ENCODE results near the gene CD151.

Gene CD151

DNA sequence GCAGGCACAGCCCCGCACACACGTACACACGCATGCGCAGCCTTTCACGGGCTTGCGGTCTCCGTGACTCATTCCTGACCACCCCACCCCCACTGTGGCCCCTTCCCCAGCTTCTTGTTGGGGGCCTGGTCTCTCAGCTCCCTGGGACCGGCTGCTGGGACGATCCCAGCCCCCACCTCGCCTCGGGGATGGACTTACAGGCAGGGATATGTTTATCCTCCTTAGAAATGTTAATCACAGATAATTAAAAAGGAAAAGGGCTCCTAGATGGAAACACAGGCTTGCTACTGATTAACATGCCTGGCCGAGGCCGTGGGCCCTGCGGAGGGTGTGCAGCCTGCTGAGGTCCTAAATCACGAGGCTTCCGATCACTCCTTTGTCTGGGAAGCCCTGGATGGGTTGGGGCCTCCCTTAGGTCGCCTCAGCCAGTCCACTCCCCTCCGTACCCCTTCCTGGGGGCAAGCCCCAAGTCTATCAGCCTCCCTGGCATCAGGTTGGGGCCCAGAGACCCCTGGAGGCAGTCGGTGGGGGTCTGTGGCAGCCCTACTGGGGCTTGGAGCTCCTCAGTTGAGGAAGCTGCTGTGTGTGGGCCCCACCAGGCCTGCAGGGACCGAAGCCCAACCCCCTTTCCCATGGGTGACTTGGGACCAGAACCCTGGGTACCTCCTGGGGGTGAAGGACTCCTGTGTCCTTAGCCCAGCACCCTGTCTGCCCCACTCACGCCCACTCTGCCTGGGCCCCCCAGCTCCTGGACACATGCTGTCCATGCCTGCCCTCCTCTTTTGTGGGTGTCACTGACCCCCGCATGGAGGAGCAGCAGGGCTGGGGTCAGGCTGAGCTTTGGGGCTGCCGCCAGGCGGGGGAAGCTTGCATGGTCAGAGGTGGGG is 30.5 kb downstream of the CD151 start:
- peaks cover 62% of the 10 kb centered on the region for H3K4me1 ChIP-seq (ENCODE audit: insufficient read depth, insufficient read length)
- TF ChIP-seq ZNF274 (IDR thresholded peaks at IDR 0.05; ENCODE audit: low read depth, low read length) (no peak), YY1 (IDR thresholded peaks at IDR 0.05; ENCODE audit: insufficient read depth, insufficient read length) (no peak), SUZ12 (IDR thresholded peaks at IDR 0.05; ENCODE audit: extremely low read depth, insufficient read depth, insufficient read length) (no peak)
- H3K27me3 ChIP-seq (ENCODE audit: insufficient read depth, insufficient read length): no peaks in the 10 kb centered on the region
- H3K9ac ChIP-seq (ENCODE audit: insufficient read length, low read depth): peak overlapping the region; percentile 85
- no peaks in the 10 kb centered on the region for H3K9me3 ChIP-seq (ENCODE audit: insufficient read depth, low read length)
- H3K4me3 ChIP-seq (ENCODE audit: insufficient read length, low read depth): peak overlapping the region; percentile 43
- no peak for DNase-seq (ENCODE audit: low read depth, low spot score)
- peaks cover 40% of the 10 kb centered on the region for H3K36me3 ChIP-seq (ENCODE audit: insufficient read depth, insufficient read length, low read length)

GRCh38 chr11:863910-864827 is 31.4 kb downstream of the CD151 start:
- TF ChIP-seq SUZ12 (IDR thresholded peaks at IDR 0.05; ENCODE audit: extremely low read depth, insufficient read depth, insufficient read length) (no peak), ZNF274 (IDR thresholded peaks at IDR 0.05; ENCODE audit: low read depth, low read length) (no peak), YY1 (IDR thresholded peaks at IDR 0.05; ENCODE audit: insufficient read depth, insufficient read length) (no peak)
- H3K9me3 ChIP-seq (ENCODE audit: insufficient read depth, low read length): no peaks in the 10 kb centered on the region
- H3K4me3 ChIP-seq (ENCODE audit: insufficient read length, low read depth): no peak overlapping the region
- peaks cover 60% of the 10 kb centered on the region for H3K4me1 ChIP-seq (ENCODE audit: insufficient read depth, insufficient read length)
- no peaks in the 10 kb centered on the region for H3K27me3 ChIP-seq (ENCODE audit: insufficient read depth, insufficient read length)
- peak overlapping the region; percentile 85 for H3K9ac ChIP-seq (ENCODE audit: insufficient read length, low read depth)
- H3K36me3 ChIP-seq (ENCODE audit: insufficient read depth, insufficient read length, low read length): peaks cover 49% of the 10 kb centered on the region
- no peak for DNase-seq (ENCODE audit: low read depth, low spot score)

- Histone ChIP-seq H3K9me3 (ENCODE audit: insufficient read depth, low read length) (no peaks in the 10 kb centered on the region), H3K36me3 (ENCODE audit: insufficient read depth, insufficient read length, low read length) (peaks cover 54% of the 10 kb centered on the region)
- TF ChIP-seq SUZ12 (IDR thresholded peaks at IDR 0.05; ENCODE audit: extremely low read depth, insufficient read depth, insufficient read length) (no peak), ZNF274 (IDR thresholded peaks at IDR 0.05; ENCODE audit: low read depth, low read length) (no peak), YY1 (IDR thresholded peaks at IDR 0.05; ENCODE audit: insufficient read depth, insufficient read length) (no peak)
Observed at GRCh38 chr11:864898-865297, 32.1 kb downstream of the CD151 start.

GRCh38 chr11:865462-866430 is 33.0 kb downstream of the CD151 start:
- Histone ChIP-seq H3K4me1 (ENCODE audit: insufficient read depth, insufficient read length) (peaks cover 59% of the 10 kb centered on the region), H3K9ac (ENCODE audit: insufficient read length, low read depth) (no peak overlapping the region), H3K9me3 (ENCODE audit: insufficient read depth, low read length) (no peaks in the 10 kb centered on the region), H3K27me3 (ENCODE audit: insufficient read depth, insufficient read length) (no peaks in the 10 kb centered on the region), H3K36me3 (ENCODE audit: insufficient read depth, insufficient read length, low read length) (peaks cover 58% of the 10 kb centered on the region), H3K4me3 (ENCODE audit: insufficient read length, low read depth) (no peak overlapping the region)
- DNase-seq (ENCODE audit: low read depth, low spot score): no peak
- no peak for TF ChIP-seq YY1 (IDR thresholded peaks at IDR 0.05; ENCODE audit: insufficient read depth, insufficient read length)
- TF ChIP-seq ZNF274 (IDR thresholded peaks at IDR 0.05; ENCODE audit: low read depth, low read length): no peak
- TF ChIP-seq SUZ12 (IDR thresholded peaks at IDR 0.05; ENCODE audit: extremely low read depth, insufficient read depth, insufficient read length): no peak

More at GRCh38 chr11:864898-865297, 32.1 kb downstream of the CD151 start:
- no peak for DNase-seq (ENCODE audit: low read depth, low spot score)
- H3K9ac ChIP-seq (ENCODE audit: insufficient read length, low read depth): peak overlapping the region; percentile 9
- no peaks in the 10 kb centered on the region for H3K27me3 ChIP-seq (ENCODE audit: insufficient read depth, insufficient read length)
- peaks cover 61% of the 10 kb centered on the region for H3K4me1 ChIP-seq (ENCODE audit: insufficient read depth, insufficient read length)
- H3K4me3 ChIP-seq (ENCODE audit: insufficient read length, low read depth): no peak overlapping the region

DNA sequence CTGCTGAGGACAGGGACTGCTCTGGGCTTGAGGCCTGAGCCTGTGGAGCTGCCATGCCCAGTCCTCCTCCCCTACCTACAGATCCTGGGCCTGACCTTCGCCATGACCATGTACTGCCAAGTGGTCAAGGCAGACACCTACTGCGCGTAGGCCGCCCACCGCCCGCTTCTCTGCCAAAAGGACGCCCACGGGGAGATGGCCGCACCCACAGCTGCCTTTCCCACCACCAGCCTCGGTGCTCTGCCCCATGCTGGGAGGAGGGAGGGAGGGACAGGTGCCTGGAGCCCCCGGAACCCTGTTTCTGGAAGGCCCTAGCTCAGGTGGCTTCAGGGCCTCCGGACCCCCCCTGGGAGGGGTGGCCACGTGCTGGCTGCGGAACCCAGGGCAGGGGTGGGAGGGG is 33.7 kb downstream of the CD151 start:
- TF ChIP-seq ZNF274 (IDR thresholded peaks at IDR 0.05; ENCODE audit: low read depth, low read length) (no peak), YY1 (IDR thresholded peaks at IDR 0.05; ENCODE audit: insufficient read depth, insufficient read length) (no peak), SUZ12 (IDR thresholded peaks at IDR 0.05; ENCODE audit: extremely low read depth, insufficient read depth, insufficient read length) (no peak)
- no peaks in the 10 kb centered on the region for H3K27me3 ChIP-seq (ENCODE audit: insufficient read depth, insufficient read length)
- no peaks in the 10 kb centered on the region for H3K9me3 ChIP-seq (ENCODE audit: insufficient read depth, low read length)
- H3K4me3 ChIP-seq (ENCODE audit: insufficient read length, low read depth): no peak overlapping the region
- H3K9ac ChIP-seq (ENCODE audit: insufficient read length, low read depth): no peak overlapping the region
- no peak for DNase-seq (ENCODE audit: low read depth, low spot score)
- peaks cover 62% of the 10 kb centered on the region for H3K4me1 ChIP-seq (ENCODE audit: insufficient read depth, insufficient read length)
- H3K36me3 ChIP-seq (ENCODE audit: insufficient read depth, insufficient read length, low read length): peaks cover 60% of the 10 kb centered on the region

GRCh38 chr11:867856-868358 is 35.2 kb downstream of the CD151 start:
- Histone ChIP-seq H3K36me3 (ENCODE audit: insufficient read depth, insufficient read length, low read length) (peaks cover 64% of the 10 kb centered on the region), H3K9ac (ENCODE audit: insufficient read length, low read depth) (no peak overlapping the region), H3K4me3 (ENCODE audit: insufficient read length, low read depth) (no peak overlapping the region), H3K9me3 (ENCODE audit: insufficient read depth, low read length) (no peaks in the 10 kb centered on the region), H3K4me1 (ENCODE audit: insufficient read depth, insufficient read length) (peaks cover 55% of the 10 kb centered on the region), H3K27me3 (ENCODE audit: insufficient read depth, insufficient read length) (no peaks in the 10 kb centered on the region)
- DNase-seq (ENCODE audit: low read depth, low spot score): no peak
- no peak for TF ChIP-seq SUZ12 (IDR thresholded peaks at IDR 0.05; ENCODE audit: extremely low read depth, insufficient read depth, insufficient read length)
- TF ChIP-seq ZNF274 (IDR thresholded peaks at IDR 0.05; ENCODE audit: low read depth, low read length): no peak

All from NT2/D1 (cell line).